COLO668 (cell line): ENCODE results near the gene ECHDC1.
"Not testable (repeated sequence)": the region's sequence is repeated elsewhere in the genome, so short reads cannot be mapped to it uniquely, and the experiment has no call there.

Source experiments
- DNase-seq: peaks from one replicate; lab custom pipeline; 2025; ENCODE audit not compliant: unreplicated experiment; lab: John Stamatoyannopoulos, UW

Gene ECHDC1

GRCh38 chr6:127342946-127343808 is at the start of gene ECHDC1:
TSS of gene ECHDC1 (minus strand) at chr6:127343609. CDS start at chr6:127331028, 12,581 bp downstream.
- DNase-seq = peak; percentile 76

GRCh38 chr6:127392301-127392700 is 48.9 kb upstream of the ECHDC1 start:
- no peak for DNase-seq

GRCh38 chr6:127391094-127391953 is 47.9 kb upstream of the ECHDC1 start:
- DNase-seq = no peak

- DNase-seq = no peak
These were observed 46.3 kb upstream of the ECHDC1 start for GRCh38 chr6:127389706-127390105.

- DNase-seq = no peak
These were observed 42.4 kb upstream of the ECHDC1 start for GRCh38 chr6:127385668-127386430.

- DNase-seq = not testable (repeated sequence)
These were observed 41.4 kb upstream of the ECHDC1 start for GRCh38 chr6:127384848-127385247.

GRCh38 chr6:127383988-127384387 is 40.6 kb upstream of the ECHDC1 start:
- no peak for DNase-seq

GRCh38 chr6:127382413-127382812 is 39.0 kb upstream of the ECHDC1 start:
- DNase-seq = no peak

- DNase-seq = no peak
These were observed 38.0 kb upstream of the ECHDC1 start for GRCh38 chr6:127381384-127381783.

- DNase-seq = no peak
These were observed 33.3 kb upstream of the ECHDC1 start for GRCh38 chr6:127376685-127377084.

- DNase-seq = no peak
These were observed 23.6 kb upstream of the ECHDC1 start for GRCh38 chr6:127367023-127367375.

GRCh38 chr6:127366282-127367022 is 23.0 kb upstream of the ECHDC1 start:
- no peak for DNase-seq

- DNase-seq = no peak
These were observed 22.5 kb upstream of the ECHDC1 start for GRCh38 chr6:127365874-127366273.

GRCh38 chr6:127352524-127352923 is 9.1 kb upstream of the ECHDC1 start:
- DNase-seq = no peak

- no peak for DNase-seq
These were observed 6.6 kb upstream of the ECHDC1 start for GRCh38 chr6:127349980-127350379.

- DNase-seq = no peak
These were observed 4.7 kb upstream of the ECHDC1 start for GRCh38 chr6:127348028-127348661.

GRCh38 chr6:127347178-127347577 is 3.8 kb upstream of the ECHDC1 start:
- DNase-seq = no peak

- no peak for DNase-seq
These were observed 2.1 kb upstream of the ECHDC1 start for GRCh38 chr6:127345521-127345920.

GRCh38 chr6:127343809-127344659 is 625 bp upstream of the ECHDC1 start:
- peak; percentile 7 for DNase-seq
